H1 (cell line): ENCODE results near the gene PPAN. TPM values are rescaled to one million over a fixed set of nuclear protein-coding genes. Genes with fewer than 3 reads are reported as not detected.

ENCODE experiments used
- CTCF ChIA-PET: fragments of 300-600 bp; sonication (Branson Sonifier 250); formaldehyde crosslinking; loops from one replicate; lab custom pipeline; 2021; ENCODE audit not compliant: partially characterized antibody; lab: Charles Lee
- POLR2A ChIA-PET: fragments of 300-600 bp; sonication (Branson Sonifier 250); formaldehyde crosslinking; loops from one replicate; lab custom pipeline; 2021; ENCODE audit warnings: inconsistent platforms; ENCODE audit not compliant: partially characterized antibody; lab: Charles Lee
- DNase-seq, 2 experiments: peaks; one replicate each; pipeline versions ENCODE4 v3.0.0 to v3.0.0-alpha.2; 2010 to 2022; ENCODE audit warnings: low spot score in 2 of 2, low read depth in 1 of 2, mixed read lengths in 1 of 2
- FAIRE-seq: peaks from 2 replicates; lab custom pipeline; 2011; peaks lifted over from hg19 to GRCh38; lab: Jason Lieb, UNC
- H2AFZ ChIP-seq: 2 replicates; pipeline ENCODE4 v1.8.1; 2012; ENCODE audit warnings: low read length, inconsistent platforms
- H2AK5ac ChIP-seq: 2 replicates; pipeline ENCODE4 v1.6.1; 2013; ENCODE audit warnings: low read depth, low read length
- H2BK120ac ChIP-seq: replicated peaks from 2 replicates; pipeline ENCODE3; 2013; ENCODE audit warnings: low read depth, low read length, inconsistent platforms
- H2BK12ac ChIP-seq: 2 replicates; pipeline ENCODE4 v1.6.1; 2013; ENCODE audit warnings: low read depth, low read length
- H2BK15ac ChIP-seq: 2 replicates; pipeline ENCODE4 v1.6.1; 2013; ENCODE audit warnings: low read length
- H2BK20ac ChIP-seq: 2 replicates; pipeline ENCODE4 v1.6.1; 2013; ENCODE audit warnings: low read length
- H2BK5ac ChIP-seq: 2 replicates; pipeline ENCODE4 v1.6.1; 2013; ENCODE audit warnings: low read depth, low read length
- H3K14ac ChIP-seq: 2 replicates; pipeline ENCODE4 v1.6.1; 2013; ENCODE audit warnings: inconsistent platforms; ENCODE audit not compliant: insufficient read length
- H3K18ac ChIP-seq: 2 replicates; pipeline ENCODE4 v1.6.1; 2013; ENCODE audit warnings: low read length; ENCODE audit errors: extremely low read depth
- H3K23ac ChIP-seq: 2 replicates; pipeline ENCODE4 v1.6.1; 2013; ENCODE audit warnings: inconsistent platforms; ENCODE audit not compliant: insufficient read length
- H3K23me2 ChIP-seq: 2 replicates; pipeline ENCODE4 v1.6.1; 2013; ENCODE audit warnings: low read depth, low read length
- H3K27ac ChIP-seq: 2 replicates; pipeline ENCODE4 v1.6.1; 2011; ENCODE audit warnings: low read depth, low read length, inconsistent platforms
- H3K27me3 ChIP-seq, 4 experiments: replicated peaks in 1 of 4; 1 replicate in 1 of 4; 2 replicates in 3 of 4; pipeline versions ENCODE4 v1.6.1 to v1.8.1; 2011 to 2013; ENCODE audit warnings: low read length in 3 of 4, mild to moderate bottlenecking in 3 of 4, inconsistent platforms in 2 of 4, mixed read lengths in 2 of 4, moderate library complexity in 1 of 4; ENCODE audit not compliant: control insufficient read depth in 3 of 4, insufficient read depth in 3 of 4; ENCODE audit errors: extremely low read depth in 1 of 4
- H3K36me3 ChIP-seq, 4 experiments: 2 replicates each; pipeline versions ENCODE4 v1.6.1 to v1.8.1; 2011 to 2013; ENCODE audit warnings: mild to moderate bottlenecking in 4 of 4, low read length in 3 of 4, moderate library complexity in 2 of 4, control low read depth in 1 of 4, inconsistent platforms in 1 of 4; ENCODE audit not compliant: insufficient read depth in 4 of 4, control insufficient read depth in 2 of 4
- H3K4ac ChIP-seq: replicated peaks from 2 replicates; pipeline ENCODE3; 2013; ENCODE audit warnings: low read length, low read depth, mixed read lengths, inconsistent platforms; ENCODE audit not compliant: insufficient read length
- H3K4me1 ChIP-seq, 4 experiments: replicated peaks in 1 of 4; 1 replicate in 1 of 4; 2 replicates in 3 of 4; pipeline versions ENCODE4 v1.6.1 to v1.8.1; 2011 to 2013; ENCODE audit warnings: low read length in 3 of 4, inconsistent platforms in 2 of 4, mixed read lengths in 1 of 4; ENCODE audit not compliant: insufficient read depth in 4 of 4, control insufficient read depth in 3 of 4
- H3K4me2 ChIP-seq, 2 experiments: 2 replicates each; pipeline versions ENCODE4 v1.6.1 to v1.8.1; 2011 to 2013; ENCODE audit warnings: low read depth in 2 of 2, low read length in 2 of 2, control low read depth in 1 of 2, inconsistent platforms in 1 of 2, mild to moderate bottlenecking in 1 of 2; ENCODE audit not compliant: insufficient read depth in 1 of 2
- H3K4me3 ChIP-seq, 4 experiments: fragments of 200-600, 300-600 bp in 1 of 4; sonication (generic), shearing (Covaris generic), sonication (Bioruptor Twin) in 1 of 4; 2 replicates each; pipeline versions ENCODE4 v1.5.1 to v1.8.1; 2011 to 2016; ENCODE audit warnings: low read length in 4 of 4, low read depth in 3 of 4, control low read depth in 2 of 4, inconsistent platforms in 2 of 4, mild to moderate bottlenecking in 2 of 4, mixed read lengths in 1 of 4, moderate library complexity in 1 of 4; ENCODE audit not compliant: insufficient read depth in 2 of 4; ENCODE audit errors: extremely low read depth in 1 of 4
- H3K56ac ChIP-seq: replicated peaks from 2 replicates; pipeline ENCODE3; 2013; ENCODE audit warnings: low read depth, mild to moderate bottlenecking, mixed read lengths, low read length, inconsistent platforms; ENCODE audit not compliant: insufficient read length
- H3K79me1 ChIP-seq: 2 replicates; pipeline ENCODE4 v1.6.1; 2013; ENCODE audit warnings: low read depth, low read length, control low read depth
- H3K79me2 ChIP-seq, 2 experiments: 2 replicates each; pipeline versions ENCODE4 v1.6.1 to v1.8.1; 2012 to 2013; ENCODE audit warnings: low read length in 2 of 2, mild to moderate bottlenecking in 2 of 2, inconsistent platforms in 1 of 2; ENCODE audit not compliant: insufficient read depth in 2 of 2, control insufficient read depth in 1 of 2
- H3K9ac ChIP-seq, 4 experiments: replicated peaks in 1 of 4; 1 replicate in 1 of 4; 2 replicates in 3 of 4; pipeline versions ENCODE4 v1.6.1 to v1.8.1; 2011 to 2013; ENCODE audit warnings: low read depth in 3 of 4, low read length in 3 of 4, control low read depth in 2 of 4, mild to moderate bottlenecking in 2 of 4, moderate library complexity in 2 of 4, inconsistent platforms in 1 of 4; ENCODE audit errors: extremely low read depth in 1 of 4
- H3K9me3 ChIP-seq, 2 experiments: 2 replicates each; pipeline versions ENCODE4 v1.6.1 to v1.8.1; 2012 to 2013; ENCODE audit warnings: mild to moderate bottlenecking in 2 of 2, moderate library complexity in 2 of 2, control low read depth in 1 of 2, inconsistent platforms in 1 of 2, low read depth in 1 of 2, low read length in 1 of 2, mixed read lengths in 1 of 2; ENCODE audit not compliant: insufficient read depth in 2 of 2
- H4K20me1 ChIP-seq, 2 experiments: replicated peaks in 1 of 2; 2 replicates each; pipeline versions ENCODE3 to v1.8.1; 2011 to 2013; ENCODE audit warnings: inconsistent platforms in 2 of 2, low read length in 2 of 2, mild to moderate bottlenecking in 1 of 2; ENCODE audit not compliant: insufficient read depth in 2 of 2, control insufficient read depth in 1 of 2
- H4K5ac ChIP-seq: 2 replicates; pipeline ENCODE4 v1.6.1; 2013; ENCODE audit warnings: low read length, low read depth, mixed read lengths, inconsistent platforms; ENCODE audit not compliant: insufficient read length
- H4K8ac ChIP-seq: 2 replicates; pipeline ENCODE4 v1.8.0; 2013; ENCODE audit warnings: mild to moderate bottlenecking, moderate library complexity, low read length, inconsistent platforms; ENCODE audit not compliant: insufficient read depth; ENCODE audit errors: extremely low read depth
- H4K91ac ChIP-seq: replicated peaks from 2 replicates; pipeline ENCODE3; 2013; ENCODE audit warnings: low read length, mixed read lengths, inconsistent platforms; ENCODE audit not compliant: insufficient read length
- CBX5 ChIP-seq: fragments of 300-800, 300-1000 bp; sonication (generic); IDR thresholded peaks from 2 replicates; pipeline ENCODE4 v1.7.1; 2016; ENCODE audit warnings: antibody characterized with exemption, low read length, low read depth
- CEBPB ChIP-seq: IDR thresholded peaks from 2 replicates; pipeline ENCODE4 v1.6.1; 2012; ENCODE audit warnings: low read depth, low read length
- CHD2 ChIP-seq: IDR thresholded peaks from 2 replicates; pipeline ENCODE4 v1.6.1; 2012; ENCODE audit warnings: low read length, improper control_type of control experiment
- GABPA ChIP-seq: IDR thresholded peaks from 2 replicates; pipeline ENCODE4 v1.6.1; 2011; ENCODE audit warnings: mild to moderate bottlenecking, low read length, moderate library complexity, borderline replicate concordance; ENCODE audit not compliant: insufficient read depth
- JUN ChIP-seq: IDR thresholded peaks from 2 replicates; pipeline ENCODE4 v1.6.1; 2011; ENCODE audit warnings: low read depth, mild to moderate bottlenecking, improper control_type of control experiment, low read length
- POLR2A ChIP-seq, 2 experiments: IDR thresholded peaks; 1 replicate in 1 of 2; 2 replicates in 1 of 2; pipeline ENCODE4 v1.6.1; 2011; ENCODE audit warnings: low read depth in 2 of 2, low read length in 2 of 2, mild to moderate bottlenecking in 2 of 2; ENCODE audit errors: control extremely low read depth in 1 of 2
- SAP30 ChIP-seq: fragments of 300-600 bp; sonication (generic); IDR thresholded peaks from 2 replicates; pipeline ENCODE4 v1.7.1; 2012; ENCODE audit warnings: low read length, moderate library complexity, mild to moderate bottlenecking, inconsistent platforms; ENCODE audit not compliant: insufficient read depth, insufficient replicate concordance
- SP1 ChIP-seq: IDR thresholded peaks from 2 replicates; pipeline ENCODE4 v1.6.1; 2011; ENCODE audit warnings: low read depth, low read length
- YY1 ChIP-seq: IDR thresholded peaks from 2 replicates; pipeline ENCODE4 v1.6.1; 2011; ENCODE audit warnings: low read depth, mild to moderate bottlenecking, low read length
- WGBS, 2 experiments: shearing (Covaris generic) in 1 of 2; methylation state at CpG; one replicate each; pipeline versions ENCODE4 v1.1.6 to v1.1.7; 2013 to 2015; ENCODE audit warnings: low lambda C conversion rate in 2 of 2, mixed read lengths in 2 of 2, inconsistent platforms in 1 of 2, low coverage in 1 of 2, missing lambda C conversion rate in 1 of 2; ENCODE audit not compliant: insufficient replicate concordance in 2 of 2, insufficient coverage in 1 of 2, insufficient read length in 1 of 2; ENCODE audit errors: extremely low coverage in 1 of 2, missing lambda C conversion rate in 1 of 2; 5-methylcytosine and 5-hydroxymethylcytosine counted together
- polyA plus RNA-seq, 7 experiments: library from polyadenylated mRNA; depleted of rRNA in 3 of 7; stranded (reverse) in 5 of 7; unstranded in 2 of 7; fragments of >200 nt in 5 of 7; fragments of 200-250 nt in 2 of 7; gene quantifications; 1 replicate in 5 of 7; 2 replicates in 1 of 7; 4 replicates in 1 of 7; pipeline versions ENCODE4 v1.2.1 to v1.2.3, GENCODE V29; 2011 to 2013; ENCODE audit warnings: missing spikeins in 2 of 7, mixed read lengths in 2 of 7
- total RNA-seq: library from RNA; stranded (reverse); fragmentation: NEBNext Ultra II Directional; extraction: Animal tissue kit (Norgen Biotek cat#: 25700); gene quantifications from 2 replicates; pipeline ENCODE4 v1.2.1, GENCODE V29; 2021
- TF ChIP-seq, protein P1 (sequence below): IDR thresholded peaks from 2 replicates; pipeline ENCODE4 v1.6.1; 2012; ENCODE audit warnings: inconsistent platforms
- TF ChIP-seq, protein P2 (sequence below): IDR thresholded peaks from 2 replicates; pipeline ENCODE4 v1.6.1; 2012; ENCODE audit warnings: inconsistent platforms

The PPAN gene
- total and polyA plus RNA-seq, 2 of the 8 experiments (the other 6 are each of a cell fraction or from before 2014, with no cell fraction given): 48.8 to 74.4 TPM

DNA sequence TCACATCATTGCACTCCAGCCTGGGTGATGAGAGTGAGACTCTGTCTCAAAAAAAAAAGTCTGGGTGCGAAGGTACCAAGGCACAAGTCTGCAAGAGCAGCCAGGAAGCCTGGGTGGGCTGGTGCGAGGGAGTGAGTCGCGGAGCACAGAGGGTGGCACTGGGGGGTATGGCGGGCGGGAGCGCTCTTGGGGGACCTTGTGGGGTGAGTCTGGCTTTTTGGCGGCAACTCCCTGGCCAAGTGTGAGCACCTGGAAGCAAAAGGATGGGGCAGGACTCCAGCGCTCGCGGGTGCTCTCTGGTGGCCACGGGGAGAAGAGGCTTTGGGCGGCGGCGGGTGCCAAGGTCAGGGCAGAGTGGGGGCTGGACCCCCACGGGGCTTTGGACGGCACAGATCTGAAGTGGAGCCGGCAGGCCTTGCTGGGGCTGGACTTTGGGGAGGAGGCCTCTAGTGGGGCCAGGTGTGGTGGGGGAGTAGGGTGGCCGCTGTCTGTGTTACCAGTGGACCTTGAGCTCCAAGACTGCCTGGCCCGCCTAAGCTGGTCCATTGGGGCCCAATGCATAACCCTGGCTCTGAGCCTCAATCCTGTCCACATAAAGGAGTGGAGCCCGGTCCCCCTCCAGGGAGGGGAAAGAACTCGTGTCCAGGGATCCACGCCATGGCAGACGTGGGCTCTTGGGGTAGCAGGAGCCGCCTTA lies 6.9 kb downstream of the PPAN start:
- Histone ChIP-seq H3K4me1 (no peaks in the 10 kb centered on the region), H4K20me1 (peaks cover 14 to 37% of the 10 kb centered on the region in 2 experiments), H2BK15ac (no peak overlapping the region), H3K36me3 (peaks cover 45 to 73% (median 57%) of the 10 kb centered on the region in 4 experiments), H4K5ac (no peak overlapping the region), H3K4me2 (0 out of 4 replicates have a peak overlapping the region, but pooled peaks of 1 of the 2 experiments have one; percentile 22), H3K14ac (no peak overlapping the region), H3K9me3 (no peaks in the 10 kb centered on the region), H3K79me2 (peaks cover 0 to 6% of the 10 kb centered on the region in 2 experiments; a peak in 2 of 4 replicates), H3K56ac (no peak overlapping the region), H2AK5ac (no peak overlapping the region), H3K23me2 (no peaks in the 10 kb centered on the region), H4K91ac (no peak overlapping the region), H3K27ac (no peak overlapping the region), H4K8ac (no peak overlapping the region), H2BK20ac (no peak overlapping the region), H2AFZ (no peak overlapping the region), H3K23ac (no peak overlapping the region), H2BK5ac (no peak overlapping the region), H3K18ac (no peak overlapping the region), H3K4ac (no peak overlapping the region), H3K27me3 (no peaks in the 10 kb centered on the region), H3K9ac (no peak overlapping the region), H2BK12ac (no peak overlapping the region), H3K79me1 (peaks cover under 1% of the 10 kb centered on the region; the same call in 1 of the 2 replicates), H2BK120ac (no peak overlapping the region), H3K4me3 (no peak overlapping the region)
- POLR2A ChIA-PET: interaction anchor here (0.7 to 29.1 kb wide), 20 partner anchors 3 to 267 kb away, joined by 3 to 412 read pairs (median 3); partner anchors contain the start of genes ANGPTL6, DNMT1, EIF3G and P2RY11
- peak in 1 of 2 experiments; percentile 94 for DNase-seq
- CTCF ChIA-PET: interaction anchor here (0.6 to 5.0 kb wide), 19 partner anchors 9 to 265 kb away, joined by 3 to 42 read pairs (median 3); partner anchors contain the start of gene ANGPTL6
- FAIRE-seq: no peak
- WGBS, 2 experiments: 49% methylated on average over 20 of the region's 25 CpGs; no CpG with 5 or more reads in 1 of the 2 experiments
- no peak for TF ChIP-seq CHD2
- 0 out of 2 replicates have a peak, but pooled peaks have one; percentile 10 for TF ChIP-seq YY1
- no peak for TF ChIP-seq CBX5
- TF ChIP-seq, protein P1, sequence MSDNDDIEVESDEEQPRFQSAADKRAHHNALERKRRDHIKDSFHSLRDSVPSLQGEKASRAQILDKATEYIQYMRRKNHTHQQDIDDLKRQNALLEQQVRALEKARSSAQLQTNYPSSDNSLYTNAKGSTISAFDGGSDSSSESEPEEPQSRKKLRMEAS: peak; percentile 84
- no peak for TF ChIP-seq CEBPB
- TF ChIP-seq SP1: no peak
- 0 out of 2 replicates have a peak, but pooled peaks have one; percentile 58 for TF ChIP-seq GABPA
- TF ChIP-seq, protein P2, sequence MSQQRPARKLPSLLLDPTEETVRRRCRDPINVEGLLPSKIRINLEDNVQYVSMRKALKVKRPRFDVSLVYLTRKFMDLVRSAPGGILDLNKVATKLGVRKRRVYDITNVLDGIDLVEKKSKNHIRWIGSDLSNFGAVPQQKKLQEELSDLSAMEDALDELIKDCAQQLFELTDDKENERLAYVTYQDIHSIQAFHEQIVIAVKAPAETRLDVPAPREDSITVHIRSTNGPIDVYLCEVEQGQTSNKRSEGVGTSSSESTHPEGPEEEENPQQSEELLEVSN: peak; percentile 93
- peak in 1 of 2 experiments; percentile 31; a peak in 1 of 3 replicates for TF ChIP-seq POLR2A (IDR thresholded peaks at IDR 0.05; ENCODE audit: control extremely low read depth in 1 of 2, low read depth in 2 of 2, low read length in 2 of 2)
- no peak for TF ChIP-seq SAP30
- no peak for TF ChIP-seq JUN
